ENCODE results near the gene NFKB2. TPM values are rescaled to one million over a fixed set of nuclear protein-coding genes. Genes with fewer than 3 reads are reported as not detected.

Gene NFKB2
- 41.3 to 66.7 TPM (median 53.7 TPM) in 5 replicates for total RNA-seq (2022; extraction: Qiagen RNA extraction)

DNA sequence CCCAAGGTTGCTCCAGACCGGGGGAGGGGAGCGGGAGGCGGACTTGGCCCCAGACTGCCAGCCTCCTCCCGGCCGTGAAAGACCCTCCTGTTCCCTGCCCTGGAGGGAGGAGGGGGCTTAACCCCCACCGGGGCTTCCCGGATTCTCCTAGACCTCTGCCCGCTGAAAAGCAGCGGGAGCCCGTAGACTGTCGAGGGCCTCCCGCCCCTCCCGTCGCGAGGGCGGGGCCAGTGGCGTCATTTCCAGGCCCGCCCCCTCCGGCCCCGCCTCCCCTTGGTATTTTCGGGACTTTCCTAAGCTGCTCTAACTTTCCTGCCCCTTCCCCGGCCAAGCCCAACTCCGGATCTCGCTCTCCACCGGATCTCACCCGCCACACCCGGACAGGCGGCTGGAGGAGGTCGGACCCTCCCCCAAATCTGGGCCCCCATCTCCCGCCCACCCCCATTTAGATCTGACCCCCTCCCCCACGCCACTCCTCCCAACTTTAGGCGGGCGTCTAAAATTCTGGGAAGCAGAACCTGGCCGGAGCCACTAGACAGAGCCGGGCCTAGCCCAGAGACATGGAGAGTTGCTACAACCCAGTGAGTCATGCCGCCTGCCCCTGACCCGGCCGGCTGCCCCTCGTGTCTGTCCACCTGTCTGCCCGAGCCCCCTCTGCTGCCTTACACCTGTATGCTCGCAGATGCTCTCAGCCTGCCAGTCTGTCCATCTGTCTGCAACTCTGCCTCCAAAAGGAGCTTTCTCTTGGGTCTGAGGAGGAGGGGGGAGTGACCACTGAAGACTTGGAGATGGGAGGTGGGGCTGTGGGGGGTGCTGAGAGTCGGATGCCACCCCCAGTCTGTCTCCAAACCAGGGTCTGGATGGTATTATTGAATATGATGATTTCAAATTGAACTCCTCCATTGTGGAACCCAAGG lies at the start of gene NFKB2:
Gene NFKB2 (plus strand): TSS at position 306 of the 917 bp plus-strand sequence. CDS start 255 bp downstream, at position 561.

GRCh38 chr10:102418622-102419268 lies 23.2 kb downstream of the NFKB2 start, which contains the start of gene PSD:
PSD (minus strand) TSS chr10:102418785; CDS start chr10:102417038, 1,747 bp downstream.

GRCh38 chr10:102420714-102421506 lies 25.4 kb downstream of the NFKB2 start, which contains the start of gene FBXL15:
FBXL15 (plus strand) TSS chr10:102420836; CDS start chr10:102421130, 294 bp downstream.

GRCh38 chr10:102432162-102432950 lies 36.9 kb downstream of the NFKB2 start, which contains the start of gene CUEDC2:
CUEDC2 (minus strand) TSS chr10:102432574; CDS start chr10:102425188, 7,386 bp downstream.

GRCh38 chr10:102451105-102451969 lies 55.8 kb downstream of the NFKB2 start, which contains the start of gene C10orf95:
C10orf95 (minus strand) TSS chr10:102451543; CDS start chr10:102451093, 450 bp downstream.

Other genes with a start within 250 kb of the NFKB2 start
- 160 to 171 TPM (median 167 TPM) in 5 replicates for gene NOLC1, start 243.3 kb upstream of the NFKB2 start, total RNA-seq (2022; extraction: Qiagen RNA extraction)
- 0.22 to 0.53 TPM (median 0.26 TPM) in 5 replicates for gene ELOVL3, start 169.4 kb upstream of the NFKB2 start, total RNA-seq (2022; extraction: Qiagen RNA extraction)
- gene PITX3, start 154.2 kb upstream of the NFKB2 start, total RNA-seq (2022; extraction: Qiagen RNA extraction), result 0.41 to 1.2 TPM (median 0.69 TPM) in 5 replicates
- 20.4 to 25.5 TPM (median 24.0 TPM) in 5 replicates for gene GBF1, start 150.2 kb upstream of the NFKB2 start, total RNA-seq (2022; extraction: Qiagen RNA extraction)
- gene PSD, start 23.1 kb downstream of the NFKB2 start, total RNA-seq (2022; extraction: Qiagen RNA extraction), result 0.20 to 0.53 TPM (median 0.31 TPM) in 5 replicates
- gene FBXL15, start 25.1 kb downstream of the NFKB2 start, total RNA-seq (2022; extraction: Qiagen RNA extraction), result 5.6 to 11.2 TPM (median 9.9 TPM) in 5 replicates
- gene CUEDC2, start 36.9 kb downstream of the NFKB2 start, total RNA-seq (2022; extraction: Qiagen RNA extraction), result 61.2 to 70.8 TPM (median 65.6 TPM) in 5 replicates
- gene C10orf95, start 55.8 kb downstream of the NFKB2 start, total RNA-seq (2022; extraction: Qiagen RNA extraction), result 0.08 to 0.19 TPM (median 0.12 TPM) in 4 of 5 replicates, not detected in the other
- 82.6 to 93.3 TPM (median 92.4 TPM) in 5 replicates for gene ACTR1A, start 107.0 kb downstream of the NFKB2 start, total RNA-seq (2022; extraction: Qiagen RNA extraction)
- 5.4 to 7.4 TPM (median 6.5 TPM) in 5 replicates for gene SUFU, start 108.3 kb downstream of the NFKB2 start, total RNA-seq (2022; extraction: Qiagen RNA extraction)
- gene TRIM8, start 248.8 kb downstream of the NFKB2 start, total RNA-seq (2022; extraction: Qiagen RNA extraction), result 44.2 to 49.0 TPM (median 47.5 TPM) in 5 replicates